Loucy (cell line): Measurements from ENCODE around the gene AMHR2.
A peak's percentile ranks its signal among the peaks of the same experiment; 100 is the strongest.

Experiments
- CTCF ChIP-seq: fragments of 200-600 bp; sonication (generic); conservative IDR thresholded peaks from 2 replicates; pipeline ENCODE4 v1.5.1; 2014; ENCODE audit warnings: mild to moderate bottlenecking, antibody characterized with exemption, low read length
- EZH2phosphoT487 ChIP-seq: fragments of 200-600 bp; IDR thresholded peaks from 2 replicates; pipeline ENCODE4 v1.6.1; 2018; ENCODE audit warnings: antibody characterized with exemption, mild to moderate bottlenecking, moderate library complexity, borderline replicate concordance

- TF ChIP-seq CTCF (peak; percentile 58), EZH2phosphoT487 (no peak)
These were observed 28.8 kb downstream of the AMHR2 start for GRCh38 chr12:53452159-53453077.
